BE2C (cell line): ENCODE results near the gene ITPRID1.

Experiments used
- DNase-seq: peaks from one replicate; pipeline ENCODE4 v3.0.0-alpha.2; 2020
- H3K27me3 ChIP-seq: fragments of 250-450 bp; sonication (Bioruptor Pico); 2 replicates; pipeline ENCODE4 v1.5.1; 2020; ENCODE audit warnings: mild to moderate bottlenecking
- H3K36me3 ChIP-seq: fragments of 250-450 bp; sonication (Bioruptor Pico); 2 replicates; pipeline ENCODE4 v1.5.1; 2020; ENCODE audit warnings: mild to moderate bottlenecking
- H3K4me1 ChIP-seq: fragments of 250-450 bp; sonication (Bioruptor Pico); 2 replicates; pipeline ENCODE4 v1.5.1; 2020
- H3K4me3 ChIP-seq: 2 replicates; pipeline ENCODE4 v1.5.1; 2011; ENCODE audit warnings: low read depth, low read length
- H3K9me3 ChIP-seq: fragments of 250-450 bp; sonication (Bioruptor Pico); 2 replicates; pipeline ENCODE4 v1.5.1; 2020
- CTCF ChIP-seq: IDR thresholded peaks from 2 replicates; pipeline ENCODE4 v1.5.1; 2012; ENCODE audit warnings: mild to moderate bottlenecking, low read depth, low read length

The ITPRID1 gene

DNA sequence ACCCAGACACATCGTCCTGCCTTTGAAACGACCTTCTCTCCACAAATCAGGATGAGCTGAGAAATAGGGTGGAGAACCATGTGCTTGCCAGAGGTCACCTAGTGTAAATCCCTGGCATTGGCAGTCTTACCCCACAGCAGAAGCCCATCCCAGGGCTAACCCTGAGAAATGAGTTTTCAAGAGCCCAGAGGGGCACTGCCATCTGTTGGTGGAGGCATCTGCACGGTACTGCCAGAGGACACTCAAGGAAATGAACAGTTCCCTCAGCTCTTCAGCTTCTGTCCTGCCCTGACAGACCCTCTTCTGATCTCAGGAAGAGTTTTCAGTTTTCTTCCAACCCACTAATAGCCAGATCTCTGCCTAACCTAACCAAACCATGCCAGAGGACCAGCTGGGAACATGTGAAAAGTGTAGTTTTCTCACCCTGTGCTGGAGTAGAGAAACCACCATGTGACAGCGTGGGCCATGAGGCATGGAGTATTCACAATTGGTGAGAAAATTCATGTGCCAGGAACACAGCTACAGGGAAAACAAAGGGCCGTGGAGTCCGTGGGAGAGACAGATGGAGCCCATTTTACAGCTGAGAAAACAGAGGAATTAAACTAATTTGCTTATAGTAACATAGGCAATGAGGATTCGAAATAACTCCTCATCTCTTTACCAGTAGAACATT, 37.7 kb upstream of the ITPRID1 start:
- Histone ChIP-seq H3K4me1 (no peaks in the 10 kb centered on the region), H3K36me3 (no peaks in the 10 kb centered on the region), H3K27me3 (no peaks in the 10 kb centered on the region), H3K9me3 (no peaks in the 10 kb centered on the region), H3K4me3 (no peak overlapping the region)
- DNase-seq: no peak
- 0 out of 2 replicates have a peak, but pooled peaks have one; percentile 4 for TF ChIP-seq CTCF

- Histone ChIP-seq H3K4me3 (no peak overlapping the region), H3K4me1 (no peaks in the 10 kb centered on the region), H3K9me3 (no peaks in the 10 kb centered on the region), H3K27me3 (no peaks in the 10 kb centered on the region), H3K36me3 (no peaks in the 10 kb centered on the region)
- DNase-seq: no peak
- TF ChIP-seq CTCF: no peak
These were observed 36.8 kb upstream of the ITPRID1 start for GRCh38 chr7:31476941-31477677.

DNA sequence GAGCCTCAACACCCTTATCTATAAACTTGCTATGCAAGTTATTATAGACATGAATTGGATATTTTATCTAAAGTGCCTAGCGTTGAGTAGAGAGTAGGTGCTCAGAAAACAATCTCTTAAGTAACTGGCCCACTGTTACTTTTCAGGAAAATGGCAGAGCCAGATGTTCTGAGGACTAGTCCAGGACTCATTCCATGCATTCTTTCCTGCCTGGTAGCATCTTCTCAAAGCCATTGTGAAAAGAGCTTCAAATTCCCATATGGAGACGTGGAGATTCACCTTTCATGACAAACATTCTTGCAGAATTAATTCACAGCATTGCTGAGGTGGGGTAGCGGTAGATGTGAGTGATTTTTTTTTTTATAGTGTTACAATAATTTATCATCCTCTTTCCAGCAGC, 35.9 kb upstream of the ITPRID1 start:
- no peak for TF ChIP-seq CTCF
- Histone ChIP-seq H3K9me3 (no peaks in the 10 kb centered on the region), H3K4me1 (no peaks in the 10 kb centered on the region), H3K27me3 (no peaks in the 10 kb centered on the region), H3K36me3 (no peaks in the 10 kb centered on the region), H3K4me3 (no peak overlapping the region)
- DNase-seq: no peak

DNA sequence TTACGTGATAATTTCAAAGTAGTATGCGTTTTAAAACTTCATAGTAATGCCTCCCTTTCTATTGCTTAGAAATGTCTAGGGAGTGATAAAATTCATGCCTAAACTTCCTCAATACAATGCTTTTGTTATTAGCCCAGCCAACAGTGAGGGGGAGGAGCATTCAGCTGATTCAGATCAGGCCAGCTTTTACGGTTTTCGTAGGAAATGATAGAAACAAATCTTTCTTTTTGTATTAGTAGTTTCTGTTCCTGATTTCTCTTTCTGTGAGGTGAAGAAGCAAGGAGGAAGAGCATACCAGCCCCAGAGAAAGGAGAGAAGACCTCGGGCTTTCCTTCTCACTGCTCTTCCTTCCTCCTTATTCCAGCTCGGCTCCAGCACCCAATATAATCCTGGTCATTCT, 35.2 kb upstream of the ITPRID1 start:
- no peak for DNase-seq
- no peaks in the 10 kb centered on the region for H3K9me3 ChIP-seq
- TF ChIP-seq CTCF: no peak
- no peaks in the 10 kb centered on the region for H3K36me3 ChIP-seq
- H3K4me1 ChIP-seq: no peaks in the 10 kb centered on the region
- no peak overlapping the region for H3K4me3 ChIP-seq
- no peaks in the 10 kb centered on the region for H3K27me3 ChIP-seq

GRCh38 chr7:31487071-31487470, 26.8 kb upstream of the ITPRID1 start:
- H3K27me3 ChIP-seq: no peaks in the 10 kb centered on the region
- H3K4me1 ChIP-seq: no peaks in the 10 kb centered on the region
- H3K9me3 ChIP-seq: no peaks in the 10 kb centered on the region
- DNase-seq: no peak
- no peak for TF ChIP-seq CTCF
- H3K4me3 ChIP-seq: no peak overlapping the region
- no peaks in the 10 kb centered on the region for H3K36me3 ChIP-seq

DNA sequence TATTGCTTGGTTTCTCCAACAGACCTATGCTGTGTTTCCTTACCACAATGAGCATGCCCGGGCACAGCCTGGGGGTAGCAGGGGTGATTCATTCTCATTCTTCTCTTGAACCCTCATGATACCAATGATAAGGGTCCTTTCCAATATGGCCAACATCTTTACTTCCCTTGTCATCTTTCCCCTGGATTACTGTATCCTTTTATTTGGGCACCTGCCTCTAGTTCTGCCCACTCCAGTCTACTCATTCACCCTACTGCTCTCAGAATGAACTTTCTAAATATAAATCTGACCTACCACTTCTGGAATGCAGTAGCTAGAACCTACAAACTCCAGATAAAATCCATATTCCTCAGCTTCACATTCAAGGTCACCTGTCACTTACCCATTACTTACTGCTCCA, 26.4 kb upstream of the ITPRID1 start:
- no peak for TF ChIP-seq CTCF
- H3K36me3 ChIP-seq: no peaks in the 10 kb centered on the region

More for the DNA sequence above, 26.4 kb upstream of the ITPRID1 start:
- no peaks in the 10 kb centered on the region for H3K9me3 ChIP-seq
- no peaks in the 10 kb centered on the region for H3K27me3 ChIP-seq
- DNase-seq: no peak
- H3K4me1 ChIP-seq: no peaks in the 10 kb centered on the region
- no peak overlapping the region for H3K4me3 ChIP-seq
